HEK293 (cell line): ENCODE results near the gene SAMD14.

Source experiments
- BCL11A ChIP-seq: fragments of 450-650 bp; formaldehyde crosslinking; IDR thresholded peaks from 2 replicates; pipeline ENCODE4 v1.5.1; 2016; ENCODE audit warnings: low read depth, missing biosample characterization, missing genetic modification characterization
- EGR2 ChIP-seq: fragments of 450-650 bp; formaldehyde crosslinking; IDR thresholded peaks from 2 replicates; pipeline ENCODE4 v1.5.1; 2016; ENCODE audit warnings: low read depth, missing biosample characterization, missing genetic modification characterization
- GLI4 ChIP-seq: fragments of 450-650 bp; formaldehyde crosslinking; IDR thresholded peaks from 2 replicates; pipeline ENCODE4 v1.5.1; 2016; ENCODE audit warnings: missing biosample characterization, missing genetic modification characterization
- PRDM1 ChIP-seq: fragments of 450-650 bp; formaldehyde crosslinking; IDR thresholded peaks from 2 replicates; pipeline ENCODE4; 2016; ENCODE audit warnings: missing biosample characterization, missing genetic modification characterization
- REPIN1 ChIP-seq: fragments of 450-650 bp; formaldehyde crosslinking; IDR thresholded peaks from 2 replicates; pipeline ENCODE4 v1.5.1; 2017; ENCODE audit warnings: missing biosample characterization, missing genetic modification characterization, low read depth
- SALL2 ChIP-seq: fragments of 450-650 bp; formaldehyde crosslinking; IDR thresholded peaks from 2 replicates; pipeline ENCODE4 v1.5.0; 2017; ENCODE audit warnings: missing biosample characterization, mild to moderate bottlenecking, missing genetic modification characterization, borderline replicate concordance
- SETDB1 ChIP-seq: IDR thresholded peaks from one replicate; pipeline ENCODE4 v1.6.1; 2017; ENCODE audit warnings: mild to moderate bottlenecking, low read length, moderate library complexity, mixed read lengths; ENCODE audit not compliant: insufficient read length
- SP2 ChIP-seq: fragments of 450-650 bp; formaldehyde crosslinking; IDR thresholded peaks from 2 replicates; pipeline ENCODE4 v1.5.1; 2016; ENCODE audit warnings: missing biosample characterization, missing genetic modification characterization
- TRIM28 ChIP-seq: IDR thresholded peaks from 2 replicates; pipeline ENCODE4 v1.6.1; 2011; ENCODE audit warnings: low read length, control low read depth, borderline replicate concordance
- ZFP37 ChIP-seq: fragments of 450-650 bp; formaldehyde crosslinking; IDR thresholded peaks from 2 replicates; pipeline ENCODE4 v1.5.1; 2016; ENCODE audit warnings: missing biosample characterization, missing genetic modification characterization
- ZNF169 ChIP-seq: fragments of 450-650 bp; formaldehyde crosslinking; IDR thresholded peaks from 2 replicates; pipeline ENCODE4 v1.5.1; 2016; ENCODE audit warnings: missing biosample characterization, missing genetic modification characterization
- ZNF174 ChIP-seq: fragments of 450-650 bp; formaldehyde crosslinking; IDR thresholded peaks from 2 replicates; pipeline ENCODE4 v1.5.0; 2017; ENCODE audit warnings: missing biosample characterization, mild to moderate bottlenecking, missing genetic modification characterization
- ZNF274 ChIP-seq, 2 experiments: fragments of 200-500 bp in 1 of 2; fragments of 450-650 bp in 1 of 2; sonication (Bioruptor generic) in 1 of 2; formaldehyde crosslinking in 1 of 2; IDR thresholded peaks; 2 replicates each; pipeline versions ENCODE4 v1.5.1 to v1.6.1; 2014 to 2016; ENCODE audit warnings: borderline replicate concordance in 1 of 2, inconsistent platforms in 1 of 2, low read length in 1 of 2, missing biosample characterization in 1 of 2, missing genetic modification characterization in 1 of 2
- ZNF311 ChIP-seq: fragments of 450-650 bp; formaldehyde crosslinking; IDR thresholded peaks from 2 replicates; pipeline ENCODE4 v1.5.1; 2017; ENCODE audit warnings: missing biosample characterization, missing genetic modification characterization, borderline replicate concordance
- ZNF341 ChIP-seq: fragments of 450-650 bp; formaldehyde crosslinking; IDR thresholded peaks from 2 replicates; pipeline ENCODE4; 2016; ENCODE audit warnings: low read depth, missing biosample characterization, missing genetic modification characterization
- ZNF548 ChIP-seq: fragments of 450-650 bp; formaldehyde crosslinking; IDR thresholded peaks from 2 replicates; pipeline ENCODE4 v1.5.1; 2016; ENCODE audit warnings: missing biosample characterization, missing genetic modification characterization
- ZNF596 ChIP-seq: fragments of 450-650 bp; IDR thresholded peaks from 2 replicates; pipeline ENCODE4 v1.5.0; 2018; ENCODE audit warnings: missing biosample characterization, mild to moderate bottlenecking, missing genetic modification characterization, moderate library complexity
- ZNF610 ChIP-seq: fragments of 450-650 bp; formaldehyde crosslinking; IDR thresholded peaks from 2 replicates; pipeline ENCODE4 v1.5.1; 2016; ENCODE audit warnings: missing biosample characterization, missing genetic modification characterization, borderline replicate concordance
- ZNF624 ChIP-seq: fragments of 450-650 bp; formaldehyde crosslinking; IDR thresholded peaks from 2 replicates; pipeline ENCODE4 v1.5.1; 2017; ENCODE audit warnings: missing biosample characterization, missing genetic modification characterization
- ZNF701 ChIP-seq: fragments of 450-650 bp; formaldehyde crosslinking; IDR thresholded peaks from 2 replicates; pipeline ENCODE4 v1.5.1; 2016; ENCODE audit warnings: missing biosample characterization, missing genetic modification characterization
- ZNF76 ChIP-seq: fragments of 450-650 bp; formaldehyde crosslinking; IDR thresholded peaks from 2 replicates; pipeline ENCODE4; 2016; ENCODE audit warnings: low read depth, missing biosample characterization, missing genetic modification characterization, borderline replicate concordance
- ZNF768 ChIP-seq: fragments of 450-650 bp; formaldehyde crosslinking; IDR thresholded peaks from 2 replicates; pipeline ENCODE4 v1.5.1; 2018; ENCODE audit warnings: missing biosample characterization, mild to moderate bottlenecking, missing genetic modification characterization
- ZNF785 ChIP-seq: fragments of 450-650 bp; formaldehyde crosslinking; IDR thresholded peaks from 2 replicates; pipeline ENCODE4 v1.5.1; 2016; ENCODE audit warnings: missing biosample characterization, missing genetic modification characterization
- ZNF792 ChIP-seq: fragments of 450-650 bp; formaldehyde crosslinking; IDR thresholded peaks from 2 replicates; pipeline ENCODE4 v1.5.1; 2016; ENCODE audit warnings: missing biosample characterization, missing genetic modification characterization
- TF ChIP-seq, protein P1 (sequence below): fragments of 450-650 bp; formaldehyde crosslinking; IDR thresholded peaks from 2 replicates; pipeline ENCODE4 v1.5.1; 2016; ENCODE audit warnings: missing biosample characterization, missing genetic modification characterization
- TF ChIP-seq, protein P2 (sequence below): fragments of 450-650 bp; formaldehyde crosslinking; conservative IDR thresholded peaks from 2 replicates; pipeline ENCODE4 v1.5.1; 2016; ENCODE audit warnings: low read depth, missing biosample characterization, missing genetic modification characterization
- TF ChIP-seq, protein P3 (sequence below): IDR thresholded peaks from 2 replicates; pipeline ENCODE4 v1.6.1; 2011; ENCODE audit warnings: mild to moderate bottlenecking, low read depth, low read length, borderline replicate concordance
- TF ChIP-seq, protein P4 (sequence below): fragments of 450-650 bp; formaldehyde crosslinking; IDR thresholded peaks from 2 replicates; pipeline ENCODE4 v1.5.1; 2016; ENCODE audit warnings: missing biosample characterization, missing genetic modification characterization

SAMD14 gene

DNA sequence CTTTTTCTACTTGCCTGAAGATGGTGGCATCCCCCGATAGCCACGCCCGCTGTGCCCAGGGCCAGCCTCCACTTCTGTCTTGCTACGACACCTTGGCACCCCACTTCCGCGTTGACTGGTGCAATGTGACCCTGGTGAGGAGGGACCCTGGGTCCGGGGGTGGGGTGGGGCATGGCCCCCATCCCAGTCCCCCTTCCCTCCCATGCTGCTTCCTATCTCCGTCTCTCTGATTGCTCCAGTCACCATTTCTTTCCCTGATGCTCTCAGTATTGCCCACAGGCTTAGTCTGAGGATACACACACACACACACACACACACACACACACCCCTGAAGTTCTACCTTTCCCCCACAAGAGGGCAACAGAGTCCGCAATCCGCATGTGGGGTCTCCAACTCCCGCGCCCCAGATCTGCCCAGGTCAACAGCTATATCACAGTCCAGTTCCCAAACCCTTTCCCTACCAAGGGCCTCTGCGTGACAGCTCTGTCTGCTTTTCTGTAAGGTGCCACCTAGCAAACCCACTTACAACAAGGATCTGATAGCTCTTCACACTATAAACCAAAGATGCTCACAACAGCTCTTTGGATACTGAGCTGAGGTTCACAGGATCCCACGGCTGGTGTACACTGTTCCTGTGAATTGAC is 39.3 kb upstream of the SAMD14 start (continued):
- no peak for TF ChIP-seq ZNF610
- peak; percentile 33; the same call in 1 of the 2 replicates for TF ChIP-seq ZNF76
- TF ChIP-seq, protein P1, sequence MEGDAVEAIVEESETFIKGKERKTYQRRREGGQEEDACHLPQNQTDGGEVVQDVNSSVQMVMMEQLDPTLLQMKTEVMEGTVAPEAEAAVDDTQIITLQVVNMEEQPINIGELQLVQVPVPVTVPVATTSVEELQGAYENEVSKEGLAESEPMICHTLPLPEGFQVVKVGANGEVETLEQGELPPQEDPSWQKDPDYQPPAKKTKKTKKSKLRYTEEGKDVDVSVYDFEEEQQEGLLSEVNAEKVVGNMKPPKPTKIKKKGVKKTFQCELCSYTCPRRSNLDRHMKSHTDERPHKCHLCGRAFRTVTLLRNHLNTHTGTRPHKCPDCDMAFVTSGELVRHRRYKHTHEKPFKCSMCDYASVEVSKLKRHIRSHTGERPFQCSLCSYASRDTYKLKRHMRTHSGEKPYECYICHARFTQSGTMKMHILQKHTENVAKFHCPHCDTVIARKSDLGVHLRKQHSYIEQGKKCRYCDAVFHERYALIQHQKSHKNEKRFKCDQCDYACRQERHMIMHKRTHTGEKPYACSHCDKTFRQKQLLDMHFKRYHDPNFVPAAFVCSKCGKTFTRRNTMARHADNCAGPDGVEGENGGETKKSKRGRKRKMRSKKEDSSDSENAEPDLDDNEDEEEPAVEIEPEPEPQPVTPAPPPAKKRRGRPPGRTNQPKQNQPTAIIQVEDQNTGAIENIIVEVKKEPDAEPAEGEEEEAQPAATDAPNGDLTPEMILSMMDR (tag by site-specific recombination) = peak; percentile 98
- TF ChIP-seq EGR2 (tag by site-specific recombination) = peak; percentile 48; the same call in 1 of the 2 replicates
- TF ChIP-seq, protein P2, sequence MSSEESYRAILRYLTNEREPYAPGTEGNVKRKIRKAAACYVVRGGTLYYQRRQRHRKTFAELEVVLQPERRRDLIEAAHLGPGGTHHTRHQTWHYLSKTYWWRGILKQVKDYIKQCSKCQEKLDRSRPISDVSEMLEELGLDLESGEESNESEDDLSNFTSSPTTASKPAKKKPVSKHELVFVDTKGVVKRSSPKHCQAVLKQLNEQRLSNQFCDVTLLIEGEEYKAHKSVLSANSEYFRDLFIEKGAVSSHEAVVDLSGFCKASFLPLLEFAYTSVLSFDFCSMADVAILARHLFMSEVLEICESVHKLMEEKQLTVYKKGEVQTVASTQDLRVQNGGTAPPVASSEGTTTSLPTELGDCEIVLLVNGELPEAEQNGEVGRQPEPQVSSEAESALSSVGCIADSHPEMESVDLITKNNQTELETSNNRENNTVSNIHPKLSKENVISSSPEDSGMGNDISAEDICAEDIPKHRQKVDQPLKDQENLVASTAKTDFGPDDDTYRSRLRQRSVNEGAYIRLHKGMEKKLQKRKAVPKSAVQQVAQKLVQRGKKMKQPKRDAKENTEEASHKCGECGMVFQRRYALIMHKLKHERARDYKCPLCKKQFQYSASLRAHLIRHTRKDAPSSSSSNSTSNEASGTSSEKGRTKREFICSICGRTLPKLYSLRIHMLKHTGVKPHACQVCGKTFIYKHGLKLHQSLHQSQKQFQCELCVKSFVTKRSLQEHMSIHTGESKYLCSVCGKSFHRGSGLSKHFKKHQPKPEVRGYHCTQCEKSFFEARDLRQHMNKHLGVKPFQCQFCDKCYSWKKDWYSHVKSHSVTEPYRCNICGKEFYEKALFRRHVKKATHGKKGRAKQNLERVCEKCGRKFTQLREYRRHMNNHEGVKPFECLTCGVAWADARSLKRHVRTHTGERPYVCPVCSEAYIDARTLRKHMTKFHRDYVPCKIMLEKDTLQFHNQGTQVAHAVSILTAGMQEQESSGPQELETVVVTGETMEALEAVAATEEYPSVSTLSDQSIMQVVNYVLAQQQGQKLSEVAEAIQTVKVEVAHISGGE (tag by site-specific recombination) = peak; percentile 46; the same call in 1 of the 2 replicates
- no peak for TF ChIP-seq ZNF768 (tag by site-specific recombination)
- no peak for TF ChIP-seq ZNF701 (tag by site-specific recombination)
- TF ChIP-seq ZNF792 (tag by site-specific recombination) = no peak
- TF ChIP-seq ZNF341 = no peak
- 0 out of 2 replicates have a peak, but pooled peaks have one; percentile 33 for TF ChIP-seq REPIN1 (tag by site-specific recombination)
- no peak for TF ChIP-seq ZNF311 (tag by site-specific recombination)
- no peak for TF ChIP-seq SETDB1
- TF ChIP-seq ZNF548 (tag by site-specific recombination) = no peak
- no peak for TF ChIP-seq ZNF169 (tag by site-specific recombination)
- TF ChIP-seq SALL2 (tag by site-specific recombination) = 0 out of 2 replicates have a peak, but pooled peaks have one; percentile 79
- no peak for TF ChIP-seq ZNF274 (IDR thresholded peaks at IDR 0.05; ENCODE audit: low read length)
- no peak for TF ChIP-seq ZNF274 (tag by site-specific recombination; IDR thresholded peaks at IDR 0.05; ENCODE audit: borderline replicate concordance)
- TF ChIP-seq TRIM28 = no peak
- TF ChIP-seq, protein P3, sequence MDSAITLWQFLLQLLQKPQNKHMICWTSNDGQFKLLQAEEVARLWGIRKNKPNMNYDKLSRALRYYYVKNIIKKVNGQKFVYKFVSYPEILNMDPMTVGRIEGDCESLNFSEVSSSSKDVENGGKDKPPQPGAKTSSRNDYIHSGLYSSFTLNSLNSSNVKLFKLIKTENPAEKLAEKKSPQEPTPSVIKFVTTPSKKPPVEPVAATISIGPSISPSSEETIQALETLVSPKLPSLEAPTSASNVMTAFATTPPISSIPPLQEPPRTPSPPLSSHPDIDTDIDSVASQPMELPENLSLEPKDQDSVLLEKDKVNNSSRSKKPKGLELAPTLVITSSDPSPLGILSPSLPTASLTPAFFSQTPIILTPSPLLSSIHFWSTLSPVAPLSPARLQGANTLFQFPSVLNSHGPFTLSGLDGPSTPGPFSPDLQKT = no peak
- TF ChIP-seq BCL11A (tag by site-specific recombination) = peak; percentile 87
- TF ChIP-seq SP2 (tag by site-specific recombination) = no peak
- TF ChIP-seq ZFP37 (tag by site-specific recombination) = 0 out of 2 replicates have a peak, but pooled peaks have one; percentile 48
- TF ChIP-seq GLI4 (tag by site-specific recombination) = peak; percentile 69; the same call in 1 of the 2 replicates
- 0 out of 2 replicates have a peak, but pooled peaks have one; percentile 38 for TF ChIP-seq ZNF785 (tag by site-specific recombination)
- TF ChIP-seq ZNF596 (tag by site-specific recombination) = no peak
- no peak for TF ChIP-seq ZNF624
- TF ChIP-seq, protein P4, sequence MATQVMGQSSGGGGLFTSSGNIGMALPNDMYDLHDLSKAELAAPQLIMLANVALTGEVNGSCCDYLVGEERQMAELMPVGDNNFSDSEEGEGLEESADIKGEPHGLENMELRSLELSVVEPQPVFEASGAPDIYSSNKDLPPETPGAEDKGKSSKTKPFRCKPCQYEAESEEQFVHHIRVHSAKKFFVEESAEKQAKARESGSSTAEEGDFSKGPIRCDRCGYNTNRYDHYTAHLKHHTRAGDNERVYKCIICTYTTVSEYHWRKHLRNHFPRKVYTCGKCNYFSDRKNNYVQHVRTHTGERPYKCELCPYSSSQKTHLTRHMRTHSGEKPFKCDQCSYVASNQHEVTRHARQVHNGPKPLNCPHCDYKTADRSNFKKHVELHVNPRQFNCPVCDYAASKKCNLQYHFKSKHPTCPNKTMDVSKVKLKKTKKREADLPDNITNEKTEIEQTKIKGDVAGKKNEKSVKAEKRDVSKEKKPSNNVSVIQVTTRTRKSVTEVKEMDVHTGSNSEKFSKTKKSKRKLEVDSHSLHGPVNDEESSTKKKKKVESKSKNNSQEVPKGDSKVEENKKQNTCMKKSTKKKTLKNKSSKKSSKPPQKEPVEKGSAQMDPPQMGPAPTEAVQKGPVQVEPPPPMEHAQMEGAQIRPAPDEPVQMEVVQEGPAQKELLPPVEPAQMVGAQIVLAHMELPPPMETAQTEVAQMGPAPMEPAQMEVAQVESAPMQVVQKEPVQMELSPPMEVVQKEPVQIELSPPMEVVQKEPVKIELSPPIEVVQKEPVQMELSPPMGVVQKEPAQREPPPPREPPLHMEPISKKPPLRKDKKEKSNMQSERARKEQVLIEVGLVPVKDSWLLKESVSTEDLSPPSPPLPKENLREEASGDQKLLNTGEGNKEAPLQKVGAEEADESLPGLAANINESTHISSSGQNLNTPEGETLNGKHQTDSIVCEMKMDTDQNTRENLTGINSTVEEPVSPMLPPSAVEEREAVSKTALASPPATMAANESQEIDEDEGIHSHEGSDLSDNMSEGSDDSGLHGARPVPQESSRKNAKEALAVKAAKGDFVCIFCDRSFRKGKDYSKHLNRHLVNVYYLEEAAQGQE = peak; percentile 56
- TF ChIP-seq PRDM1 (tag by site-specific recombination) = no peak
- TF ChIP-seq ZNF174 (tag by site-specific recombination) = no peak
